IPS-18c (cell line): ENCODE data around the gene SEC24C.
A peak's percentile ranks its signal among the peaks of the same experiment; 100 is the strongest.
"Not testable (repeated sequence)": the region's sequence is repeated elsewhere in the genome, so short reads cannot be mapped to it uniquely, and the experiment has no call there.

Experiments used
- H3K4me3 ChIP-seq: 2 replicates; pipeline ENCODE4 v1.7.0; 2013; ENCODE audit warnings: low read depth, mild to moderate bottlenecking, low read length, moderate library complexity; ENCODE audit not compliant: insufficient read depth
- H3K9me3 ChIP-seq: one replicate; pipeline ENCODE4 v1.6.1; 2013; ENCODE audit warnings: mild to moderate bottlenecking, low read length, moderate library complexity; ENCODE audit not compliant: control insufficient read depth, insufficient read depth

Gene SEC24C, protein sequence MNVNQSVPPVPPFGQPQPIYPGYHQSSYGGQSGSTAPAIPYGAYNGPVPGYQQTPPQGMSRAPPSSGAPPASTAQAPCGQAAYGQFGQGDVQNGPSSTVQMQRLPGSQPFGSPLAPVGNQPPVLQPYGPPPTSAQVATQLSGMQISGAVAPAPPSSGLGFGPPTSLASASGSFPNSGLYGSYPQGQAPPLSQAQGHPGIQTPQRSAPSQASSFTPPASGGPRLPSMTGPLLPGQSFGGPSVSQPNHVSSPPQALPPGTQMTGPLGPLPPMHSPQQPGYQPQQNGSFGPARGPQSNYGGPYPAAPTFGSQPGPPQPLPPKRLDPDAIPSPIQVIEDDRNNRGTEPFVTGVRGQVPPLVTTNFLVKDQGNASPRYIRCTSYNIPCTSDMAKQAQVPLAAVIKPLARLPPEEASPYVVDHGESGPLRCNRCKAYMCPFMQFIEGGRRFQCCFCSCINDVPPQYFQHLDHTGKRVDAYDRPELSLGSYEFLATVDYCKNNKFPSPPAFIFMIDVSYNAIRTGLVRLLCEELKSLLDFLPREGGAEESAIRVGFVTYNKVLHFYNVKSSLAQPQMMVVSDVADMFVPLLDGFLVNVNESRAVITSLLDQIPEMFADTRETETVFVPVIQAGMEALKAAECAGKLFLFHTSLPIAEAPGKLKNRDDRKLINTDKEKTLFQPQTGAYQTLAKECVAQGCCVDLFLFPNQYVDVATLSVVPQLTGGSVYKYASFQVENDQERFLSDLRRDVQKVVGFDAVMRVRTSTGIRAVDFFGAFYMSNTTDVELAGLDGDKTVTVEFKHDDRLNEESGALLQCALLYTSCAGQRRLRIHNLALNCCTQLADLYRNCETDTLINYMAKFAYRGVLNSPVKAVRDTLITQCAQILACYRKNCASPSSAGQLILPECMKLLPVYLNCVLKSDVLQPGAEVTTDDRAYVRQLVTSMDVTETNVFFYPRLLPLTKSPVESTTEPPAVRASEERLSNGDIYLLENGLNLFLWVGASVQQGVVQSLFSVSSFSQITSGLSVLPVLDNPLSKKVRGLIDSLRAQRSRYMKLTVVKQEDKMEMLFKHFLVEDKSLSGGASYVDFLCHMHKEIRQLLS

DNA sequence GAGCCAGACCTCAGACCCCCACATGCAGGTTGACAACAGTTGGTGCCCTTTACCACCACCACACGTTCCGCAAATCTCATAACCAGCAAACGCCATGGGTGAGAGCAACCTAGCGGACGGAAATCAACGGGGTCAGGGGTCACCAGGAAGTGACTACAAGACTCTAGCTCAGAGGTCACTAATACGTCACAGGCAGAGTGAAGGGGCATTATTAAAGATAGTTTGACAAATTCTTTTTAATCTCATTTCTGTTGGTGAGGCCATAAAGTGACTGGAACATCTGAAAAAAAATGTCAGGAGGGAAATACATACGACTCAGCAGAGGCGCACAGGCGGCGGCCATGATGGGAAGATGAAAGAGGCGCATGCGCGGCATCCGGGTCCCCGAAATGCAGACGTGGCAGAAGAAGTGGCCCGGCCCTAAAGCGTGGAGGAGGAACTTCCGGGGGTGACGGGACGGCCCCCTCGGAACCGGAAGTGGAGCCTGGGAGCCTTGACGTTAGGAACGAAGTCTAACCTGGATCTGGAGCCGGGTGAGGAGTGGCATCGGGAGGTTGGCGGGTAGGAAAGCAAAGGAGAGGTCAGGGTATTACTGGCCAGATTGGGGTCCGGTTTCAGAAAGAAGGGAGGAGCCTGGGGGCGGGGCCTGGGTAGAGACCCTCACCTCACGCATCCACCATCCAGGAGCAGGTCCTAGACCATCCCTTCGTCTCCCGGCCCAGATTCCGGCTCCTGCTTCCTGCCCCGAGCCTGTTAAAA lies at the start of gene SEC24C:
Gene SEC24C, plus strand, starts transcription at position 468 of the 759 bp plus-strand sequence. CDS start 2,461 bp downstream, outside the sequence.
- peak within 1 kb of the TSS; percentile 67 for H3K4me3 ChIP-seq
- peaks cover 3% of the 10 kb centered on the region for H3K9me3 ChIP-seq

DNA sequence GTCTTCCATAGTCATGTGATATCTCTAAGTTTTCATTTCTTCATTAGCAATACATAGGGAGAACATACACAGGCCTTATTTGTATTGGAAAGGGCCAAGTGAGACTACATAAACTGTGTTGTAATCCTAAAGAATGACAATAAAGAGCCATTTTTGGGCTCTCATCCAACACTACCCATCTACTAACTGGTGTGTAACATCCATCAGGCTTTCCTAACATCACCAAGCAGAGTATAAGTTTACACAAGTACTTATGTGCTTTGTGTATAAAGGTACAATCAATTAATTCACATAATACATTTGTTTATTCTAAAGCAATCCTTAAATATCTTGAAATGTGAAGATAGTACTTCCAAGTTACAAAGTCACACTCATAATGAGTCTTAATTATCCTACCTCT lies 48.9 kb upstream of the SEC24C start:
- H3K9me3 ChIP-seq, H3K4me3 ChIP-seq: not testable (repeated sequence)

DNA sequence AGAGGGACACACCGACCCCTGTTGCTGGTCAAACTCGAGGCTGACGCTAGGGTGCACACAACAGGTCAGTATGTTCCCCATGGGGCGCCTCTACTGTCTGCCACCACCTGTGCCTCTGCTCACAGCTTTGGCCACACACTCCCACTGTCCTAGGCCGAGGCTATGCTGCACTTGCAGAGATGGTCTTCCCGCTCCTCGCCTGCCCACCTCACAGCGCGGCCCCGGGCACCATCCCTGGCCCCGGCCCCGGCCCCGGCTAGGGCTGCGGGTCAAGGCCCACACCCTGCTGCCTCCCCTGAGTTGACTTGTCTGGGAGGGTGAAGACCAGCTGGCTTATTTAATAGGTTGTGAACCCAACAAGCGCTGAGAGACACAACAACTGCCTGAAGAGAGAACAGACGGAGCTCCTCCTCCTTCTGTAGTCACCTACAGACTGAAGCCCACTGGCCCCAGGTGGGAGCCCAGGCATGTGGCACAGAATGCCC lies 46.5 kb upstream of the SEC24C start, which contains the start of gene AGAP5:
Gene AGAP5, minus strand, starts transcription at position 435 of the 485 bp plus-strand sequence. Its CDS starts 354 bp downstream, at position 81.
- not testable (repeated sequence) for H3K4me3 ChIP-seq, H3K9me3 ChIP-seq

DNA sequence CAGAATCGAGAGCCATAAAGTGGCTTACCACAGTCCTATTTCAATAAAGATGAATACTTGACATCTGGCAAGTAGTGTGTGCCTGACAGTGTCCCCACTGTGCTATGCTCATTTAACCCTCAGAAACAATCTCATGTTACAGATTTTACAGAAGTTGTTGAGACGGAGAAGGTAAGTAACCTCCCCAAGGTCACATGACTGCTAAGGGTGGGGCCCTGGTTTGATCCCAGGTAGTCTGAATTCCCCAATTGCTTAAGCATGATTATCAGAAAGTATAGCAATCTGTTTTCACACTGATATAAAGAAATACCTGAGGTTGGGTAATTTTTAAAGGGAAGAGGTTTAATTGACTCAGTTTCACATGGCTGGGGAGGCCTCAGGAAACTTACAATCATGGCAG lies 45.4 kb upstream of the SEC24C start:
- not testable (repeated sequence) for H3K4me3 ChIP-seq, H3K9me3 ChIP-seq

DNA sequence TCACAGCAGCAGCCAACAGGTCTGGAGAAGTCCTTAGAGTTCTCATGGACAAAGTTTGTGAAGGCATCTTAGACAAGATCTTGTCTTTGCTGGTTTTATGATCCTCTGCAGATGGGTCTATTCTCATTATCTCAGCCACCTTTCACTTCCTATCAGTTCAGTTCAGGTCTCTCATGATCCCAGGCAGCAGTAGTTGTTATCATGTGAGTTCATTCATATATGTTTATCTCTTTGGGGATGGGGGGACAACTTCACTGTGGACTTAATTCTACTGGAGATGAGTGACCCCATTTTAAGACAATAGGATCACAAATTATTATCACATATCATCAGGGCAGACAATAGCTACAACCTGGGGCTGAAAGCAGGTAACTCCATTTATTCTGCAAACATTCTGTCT lies 40.2 kb upstream of the SEC24C start:
- H3K4me3 ChIP-seq, H3K9me3 ChIP-seq: not testable (repeated sequence)

DNA sequence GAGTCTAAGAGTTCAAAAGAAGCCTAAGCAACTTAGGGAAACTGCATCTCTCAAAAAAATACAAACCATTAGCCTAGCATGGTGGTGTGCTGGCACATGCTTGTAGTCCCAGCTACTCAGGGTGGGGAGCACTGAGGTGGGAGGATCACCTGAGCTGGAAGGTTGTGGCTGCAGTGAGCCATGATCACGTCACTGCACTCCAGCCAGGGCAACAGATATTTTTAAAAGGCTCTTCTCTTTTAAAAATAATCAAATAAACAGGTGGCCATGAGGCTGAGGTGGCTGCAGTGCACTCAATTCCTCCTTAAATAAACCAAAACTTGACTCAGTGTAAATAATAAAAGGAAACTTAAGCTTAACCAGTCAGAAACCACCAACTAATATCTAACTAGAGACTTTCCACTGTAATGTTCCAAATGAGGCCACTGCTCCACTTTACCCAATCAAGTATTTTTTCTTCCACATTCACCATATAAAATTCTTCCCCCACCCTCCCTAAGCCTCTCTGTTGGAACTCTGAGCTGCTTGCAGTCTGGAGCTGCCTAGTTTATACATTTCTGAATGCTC lies 38.6 kb upstream of the SEC24C start:
- H3K9me3 ChIP-seq, H3K4me3 ChIP-seq: not testable (repeated sequence)

DNA sequence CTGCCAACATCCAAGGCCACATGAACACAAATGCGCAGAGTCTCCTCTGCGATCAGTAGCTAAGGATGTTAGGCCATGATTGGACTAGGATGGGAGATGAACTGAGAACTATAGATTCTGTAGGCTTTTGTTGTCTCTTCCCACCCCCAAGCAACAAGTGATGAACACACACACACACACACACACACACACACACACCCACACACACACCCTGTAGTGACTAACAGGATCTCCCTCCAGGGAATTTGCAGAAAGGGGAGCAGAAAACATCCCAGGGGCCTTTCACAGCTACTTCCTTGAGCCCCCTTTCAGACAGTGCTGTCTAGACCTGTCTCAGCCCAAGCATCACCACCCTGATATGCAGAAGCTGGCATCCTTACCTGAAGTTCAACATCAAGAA lies 37.7 kb upstream of the SEC24C start:
- H3K4me3 ChIP-seq, H3K9me3 ChIP-seq: not testable (repeated sequence)

DNA sequence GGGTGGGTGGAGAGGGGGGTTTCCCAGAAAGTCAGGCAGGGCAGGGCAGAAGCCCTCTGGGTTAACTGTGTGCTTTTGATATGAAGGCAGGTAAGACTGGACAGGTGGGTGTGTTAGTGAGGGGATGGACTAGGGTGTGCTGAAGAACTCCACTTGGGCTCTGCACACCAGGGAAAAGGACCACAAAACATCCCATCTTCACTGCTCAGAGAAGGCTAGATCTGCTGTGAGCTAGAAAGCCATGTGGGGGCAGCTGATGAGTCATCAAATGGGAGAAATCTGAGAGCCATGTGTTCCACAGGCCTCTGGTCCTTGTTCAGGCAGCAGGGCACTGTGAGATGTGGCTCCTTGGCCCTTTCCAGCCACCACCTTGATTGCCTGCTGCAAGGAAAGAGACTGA lies 36.5 kb upstream of the SEC24C start:
- not testable (repeated sequence) for H3K9me3 ChIP-seq, H3K4me3 ChIP-seq

DNA sequence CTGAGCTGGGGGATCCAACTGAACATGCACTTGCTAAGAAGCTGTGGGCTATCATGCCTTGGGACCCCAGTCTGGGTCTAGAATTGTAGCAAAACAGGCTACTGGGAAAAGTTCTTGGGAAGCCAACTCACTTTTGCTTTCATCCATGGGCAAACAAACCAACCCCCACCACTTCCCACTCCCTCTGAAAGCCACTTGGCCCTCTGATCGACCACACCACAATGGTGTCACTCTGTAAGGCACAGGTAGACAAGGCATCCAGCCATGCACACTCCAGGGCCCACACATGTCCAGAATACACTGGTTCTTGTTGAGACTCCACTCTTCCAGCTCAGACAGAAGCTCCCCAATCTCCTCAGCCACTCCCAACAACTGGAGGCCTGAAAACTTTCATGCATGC lies 36.0 kb upstream of the SEC24C start:
- H3K9me3 ChIP-seq, H3K4me3 ChIP-seq: not testable (repeated sequence)

DNA sequence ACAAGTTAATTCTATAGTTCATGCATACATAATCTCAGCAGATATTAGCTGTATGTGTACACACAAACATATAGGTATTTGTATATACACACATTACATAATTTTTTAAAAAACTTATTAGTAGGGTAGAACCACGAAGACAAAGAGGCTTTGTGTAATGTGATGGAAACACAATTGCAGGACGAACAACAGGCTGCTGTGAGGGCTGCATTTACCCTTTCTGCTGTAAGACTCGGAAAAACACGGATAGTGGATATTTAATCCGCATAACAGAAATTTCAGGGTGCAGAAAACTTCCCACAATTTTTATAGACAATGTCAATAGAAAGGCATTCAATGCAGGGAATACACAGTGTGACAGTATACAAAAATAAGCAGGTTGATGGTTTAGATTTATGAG lies 32.5 kb upstream of the SEC24C start:
- H3K4me3 ChIP-seq, result not testable (repeated sequence)

DNA sequence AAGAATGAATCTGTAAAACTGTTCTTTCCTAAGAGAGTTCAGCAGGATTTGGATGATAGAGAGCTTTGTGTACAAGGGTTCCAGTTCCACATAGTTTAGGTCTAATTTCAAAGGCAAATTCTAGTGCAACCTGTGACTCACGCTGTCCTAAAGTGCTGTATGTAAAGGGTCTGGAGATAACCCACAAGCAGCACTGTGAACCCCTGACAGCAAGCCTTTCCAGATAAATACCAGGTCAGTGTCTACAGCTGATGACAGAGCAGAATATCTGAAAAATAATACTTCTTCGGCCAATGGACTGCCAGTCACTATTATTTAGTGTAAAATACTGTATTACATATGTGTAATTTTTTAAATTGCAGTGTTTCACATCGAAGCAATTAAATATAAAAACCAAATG lies 30.3 kb upstream of the SEC24C start:
- not testable (repeated sequence) for H3K4me3 ChIP-seq

More for the DNA sequence above, 32.5 kb upstream of the SEC24C start:
- H3K9me3 ChIP-seq, result not testable (repeated sequence)

DNA sequence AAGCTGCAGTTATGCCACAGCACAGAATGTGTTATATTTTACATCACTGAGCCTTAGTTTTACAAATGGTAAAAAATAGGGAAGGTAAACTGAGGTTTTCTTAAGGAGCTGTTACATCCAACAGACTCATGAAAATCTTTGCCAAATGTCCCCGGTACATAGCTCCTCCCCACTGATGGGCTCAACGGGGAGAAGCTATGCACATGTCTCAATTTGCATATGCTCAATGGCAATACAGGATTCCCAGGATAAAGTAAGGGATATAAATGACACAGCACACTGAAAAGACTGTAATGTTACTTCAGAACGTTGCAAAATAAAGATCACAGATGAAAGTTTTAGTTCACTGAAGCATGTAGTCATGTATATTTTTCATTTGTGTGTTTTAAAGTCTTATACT lies 29.7 kb upstream of the SEC24C start:
- H3K4me3 ChIP-seq, H3K9me3 ChIP-seq: not testable (repeated sequence)

More for the DNA sequence above, 30.3 kb upstream of the SEC24C start:
- H3K9me3 ChIP-seq, result not testable (repeated sequence)

DNA sequence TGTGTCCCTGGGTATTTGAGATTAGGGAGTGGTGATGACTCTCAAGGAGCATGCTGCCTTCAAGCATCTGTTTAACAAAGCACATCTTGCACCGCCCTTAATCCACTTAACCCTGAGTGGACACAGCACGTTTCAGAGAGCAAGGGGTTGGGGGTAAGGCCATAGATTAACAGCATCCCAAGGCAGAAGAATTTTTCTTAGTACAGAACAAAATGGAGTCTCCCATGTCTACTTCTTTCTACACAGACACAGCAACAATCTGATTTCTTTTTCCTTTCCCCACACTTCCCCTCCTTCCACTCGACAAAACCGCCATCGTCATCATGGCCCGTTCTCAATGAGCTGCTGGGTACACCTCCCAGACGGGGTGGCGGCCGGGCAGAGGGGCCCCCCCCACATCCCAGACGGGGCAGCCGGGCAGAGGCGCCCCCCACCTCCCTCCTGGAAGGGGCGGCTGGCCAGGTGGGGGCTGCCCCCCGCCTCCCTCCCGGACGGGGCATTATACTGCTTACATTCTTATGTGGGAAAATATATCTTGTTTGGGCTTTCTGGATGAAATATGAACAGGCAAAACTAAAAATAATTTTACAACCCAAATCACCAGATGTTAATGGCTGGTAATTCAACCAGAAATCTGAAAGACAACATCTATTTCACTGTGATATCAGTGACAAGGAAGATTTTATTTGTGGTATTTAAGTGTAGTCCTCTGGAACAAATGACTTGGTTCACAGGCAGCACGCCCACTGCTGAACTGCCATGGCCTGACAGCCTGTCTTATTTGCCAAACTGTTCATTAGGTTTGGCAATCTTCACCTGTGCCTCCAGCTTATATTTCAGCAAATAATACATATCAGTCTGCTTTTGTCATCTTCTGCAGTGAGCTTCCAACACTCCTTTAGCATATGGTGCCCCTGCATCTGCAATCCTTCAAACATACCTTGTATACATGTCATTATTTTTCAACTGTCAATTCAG lies 28.7 kb upstream of the SEC24C start:
- H3K9me3 ChIP-seq, H3K4me3 ChIP-seq: not testable (repeated sequence)

DNA sequence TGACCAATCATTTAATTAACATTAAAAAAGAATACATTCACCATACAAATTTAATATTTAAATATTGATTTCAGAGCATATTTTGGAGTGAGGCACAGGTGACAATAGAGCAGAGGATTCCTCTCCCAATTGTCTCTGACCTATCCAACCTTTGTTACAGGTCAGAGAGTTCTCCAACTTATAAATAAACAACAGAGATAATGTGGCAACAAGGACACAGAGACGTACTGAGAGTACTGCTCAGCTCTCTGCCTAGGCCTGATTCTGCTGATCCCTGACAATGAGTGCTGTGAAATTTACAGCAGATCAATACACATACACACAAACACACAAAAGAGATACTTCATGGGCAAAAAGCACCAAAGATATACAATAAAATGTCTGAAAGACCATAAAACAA lies 27.9 kb upstream of the SEC24C start:
- Histone ChIP-seq H3K4me3 (no peak overlapping the region), H3K9me3 (no peaks in the 10 kb centered on the region)

DNA sequence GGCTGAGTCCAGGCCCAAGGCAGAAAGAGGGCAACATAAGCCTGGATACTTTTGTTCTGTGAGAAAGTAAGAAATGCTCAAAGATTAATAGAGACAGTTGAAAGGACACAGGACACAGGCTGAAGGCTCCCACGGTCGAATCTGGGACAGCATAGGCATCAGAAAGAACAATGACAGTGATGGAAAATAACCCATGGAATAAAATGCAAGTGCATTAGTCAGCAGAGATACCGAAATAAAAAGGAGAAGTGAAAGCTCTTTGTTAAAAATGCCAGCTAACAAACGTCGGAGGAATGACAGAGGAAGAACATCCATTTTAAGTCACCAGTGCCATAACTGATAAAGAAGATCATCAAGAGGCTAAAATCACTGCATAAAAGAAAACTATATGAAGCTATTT lies 26.6 kb upstream of the SEC24C start:
- Histone ChIP-seq H3K9me3 (no peaks in the 10 kb centered on the region), H3K4me3 (no peak overlapping the region)

DNA sequence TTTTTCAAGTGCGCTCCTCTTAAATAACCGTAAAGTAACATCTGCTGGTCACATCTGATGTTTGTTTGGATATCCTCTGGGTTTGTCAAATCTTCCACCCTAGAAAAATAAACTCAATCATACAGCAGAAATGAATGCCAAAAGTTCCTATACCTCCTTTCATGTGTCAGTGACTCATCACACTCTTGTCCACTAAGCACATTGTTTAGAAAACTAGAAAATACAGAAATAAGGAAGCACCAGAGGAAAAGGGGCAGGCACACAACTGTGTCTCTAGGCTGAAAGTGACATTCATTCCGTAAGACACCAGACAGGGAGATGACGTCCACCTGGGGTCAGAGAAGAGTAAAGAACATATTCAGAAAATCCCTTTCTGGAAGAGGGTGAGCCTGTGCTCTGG lies 23.6 kb upstream of the SEC24C start:
- H3K9me3 ChIP-seq, H3K4me3 ChIP-seq: not testable (repeated sequence)
